Activated CD4-positive, alpha-beta T cell treated with anti-CD3 and anti-CD28 coated beads, Interleukin-2, Interleukin-4, amounts not matched to agents 100 ng/mL and 50 ng/mL, durations not matched to agents 16 hours and 8 hours (primary cell): Measurements from ENCODE around the gene RNF11.
A peak's percentile ranks its signal among the peaks of the same experiment; 100 is the strongest.

Experiments
- DNase-seq: peaks from one replicate; pipeline ENCODE4 v3.0.0-alpha.2; 2020; ENCODE audit warnings: low spot score

Gene RNF11

GRCh38 chr1:51265618-51266017, 29.5 kb downstream of the RNF11 start:
- DNase-seq = no peak

DNA sequence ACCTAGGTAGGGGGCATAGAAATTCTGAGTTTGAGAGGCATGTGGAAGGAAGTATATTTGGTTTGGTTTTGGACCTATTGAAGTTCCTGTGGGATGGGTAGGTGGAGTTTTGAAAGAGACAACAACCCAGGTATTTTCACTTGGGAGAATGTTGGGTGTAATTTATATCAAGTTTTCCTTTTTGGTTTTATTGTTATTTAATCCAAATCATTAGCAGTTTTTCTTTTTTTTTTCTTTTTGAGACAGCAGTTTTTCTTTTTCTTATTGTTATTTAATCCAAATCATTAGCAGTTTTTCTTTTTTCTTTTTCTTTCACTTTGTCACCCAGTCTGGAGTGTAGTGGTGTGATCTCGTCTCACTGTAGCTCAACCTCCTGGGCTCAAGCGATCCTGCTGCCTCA, 30.1 kb downstream of the RNF11 start:
- no peak for DNase-seq

- no peak for DNase-seq
Observed at GRCh38 chr1:51266791-51267190, 30.7 kb downstream of the RNF11 start.

- no peak for DNase-seq
Observed at GRCh38 chr1:51268634-51269033, 32.6 kb downstream of the RNF11 start.

DNA sequence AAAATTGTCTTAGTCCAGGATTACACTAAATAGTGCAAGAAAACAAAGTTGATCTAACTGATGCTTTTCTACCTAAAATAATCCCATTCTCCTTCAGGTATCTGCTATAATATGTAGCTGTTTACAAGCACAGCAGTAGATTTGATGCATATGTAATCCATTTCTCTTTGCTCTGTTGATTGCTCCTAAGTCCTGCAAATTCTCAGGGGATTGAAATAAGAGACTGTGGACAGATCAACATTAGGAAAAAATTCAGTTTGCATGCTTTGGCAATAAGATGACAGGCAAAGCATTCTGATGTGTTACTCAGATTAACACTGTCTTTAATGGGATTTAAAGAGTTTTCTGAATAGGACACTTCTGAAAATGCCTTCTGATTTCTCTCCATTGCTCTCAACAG, 34.7 kb downstream of the RNF11 start:
- DNase-seq = no peak

GRCh38 chr1:51272916-51273315, 36.8 kb downstream of the RNF11 start:
- no peak for DNase-seq

DNA sequence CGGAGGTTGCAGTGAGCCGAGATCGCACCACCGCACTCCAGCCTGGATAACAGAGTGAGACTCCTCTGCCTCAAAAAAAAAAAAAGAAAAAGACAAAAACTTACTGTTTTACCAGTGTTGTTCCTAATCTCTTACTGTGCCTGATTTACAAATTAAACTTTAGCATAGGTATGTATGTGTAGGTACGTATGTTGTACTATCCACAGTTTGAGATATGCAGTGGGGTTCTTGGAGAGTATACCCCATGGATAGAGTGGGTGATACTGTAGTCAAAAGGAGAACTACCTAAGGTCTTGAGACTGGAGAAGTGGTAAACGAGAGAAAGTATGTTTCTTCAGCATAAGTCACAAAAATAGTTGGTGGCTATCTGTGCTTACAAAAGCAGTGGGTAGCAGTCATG, 38.6 kb downstream of the RNF11 start:
- no peak for DNase-seq

GRCh38 chr1:51276286-51276685, 40.2 kb downstream of the RNF11 start:
- DNase-seq = no peak

GRCh38 chr1:51280321-51280978, 44.4 kb downstream of the RNF11 start:
- no peak for DNase-seq

DNA sequence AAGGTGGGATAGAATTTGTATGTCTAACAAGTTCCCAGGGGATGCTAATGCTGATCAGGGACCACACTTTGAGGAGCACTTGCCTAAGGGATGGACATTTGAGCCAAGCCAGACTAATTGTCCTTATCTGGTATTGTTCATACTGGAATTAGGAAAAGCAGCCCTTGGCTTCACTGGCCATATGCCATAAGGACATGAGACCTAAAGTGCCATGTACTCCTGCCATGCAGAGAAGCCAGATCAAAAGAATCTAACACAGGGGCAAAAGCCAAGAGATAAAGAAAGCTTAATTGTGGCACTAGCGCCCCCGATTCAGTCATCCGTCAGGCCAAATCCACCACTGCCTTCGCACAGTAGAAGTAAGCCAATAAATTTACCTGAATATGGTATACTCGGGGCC, 45.7 kb downstream of the RNF11 start:
- DNase-seq = no peak

GRCh38 chr1:51282605-51283004, 46.5 kb downstream of the RNF11 start:
- peak; percentile 65 for DNase-seq

DNA sequence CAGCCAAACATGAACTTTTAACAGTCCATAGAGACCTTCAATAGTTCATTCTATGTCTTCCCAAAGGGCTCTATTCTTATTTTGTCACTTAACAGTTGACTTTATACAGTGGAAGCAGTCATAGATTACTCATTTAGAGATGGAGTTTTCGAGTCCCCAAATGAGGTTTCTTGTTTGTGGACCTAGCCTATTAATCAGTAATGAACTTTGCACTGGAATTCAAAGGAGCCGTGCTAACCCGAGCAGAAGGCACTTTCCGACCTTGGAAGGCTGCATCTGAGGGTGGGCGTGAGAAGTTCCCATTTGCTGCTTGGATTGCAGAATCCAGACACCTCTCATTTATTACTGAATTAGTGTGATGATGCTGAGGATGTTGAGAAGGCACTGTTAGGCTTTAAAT, 47.9 kb downstream of the RNF11 start:
- peak; percentile 32 for DNase-seq

DNA sequence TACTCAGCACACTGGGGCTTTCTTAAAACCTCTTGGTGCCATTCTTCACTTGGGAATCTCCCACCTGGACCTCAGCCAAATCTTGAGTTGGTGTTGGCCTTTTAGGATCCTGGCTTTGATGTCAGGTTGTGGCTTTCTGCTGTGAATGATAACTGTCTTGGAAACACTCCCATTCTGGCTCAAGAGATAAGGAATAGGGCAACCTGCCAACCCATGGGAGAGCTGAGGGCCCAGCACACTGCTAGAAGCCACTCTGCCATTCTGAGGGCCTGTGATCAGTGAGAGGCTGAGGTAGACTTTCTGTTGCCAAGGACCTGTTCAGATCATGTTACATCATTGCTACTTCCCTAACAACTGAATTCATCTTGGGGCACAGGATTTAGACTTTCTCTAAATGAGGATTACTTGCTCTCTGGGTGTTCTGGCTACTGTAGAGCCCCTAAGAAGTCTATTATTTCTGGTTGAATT, 48.4 kb downstream of the RNF11 start:
- DNase-seq = no peak

DNA sequence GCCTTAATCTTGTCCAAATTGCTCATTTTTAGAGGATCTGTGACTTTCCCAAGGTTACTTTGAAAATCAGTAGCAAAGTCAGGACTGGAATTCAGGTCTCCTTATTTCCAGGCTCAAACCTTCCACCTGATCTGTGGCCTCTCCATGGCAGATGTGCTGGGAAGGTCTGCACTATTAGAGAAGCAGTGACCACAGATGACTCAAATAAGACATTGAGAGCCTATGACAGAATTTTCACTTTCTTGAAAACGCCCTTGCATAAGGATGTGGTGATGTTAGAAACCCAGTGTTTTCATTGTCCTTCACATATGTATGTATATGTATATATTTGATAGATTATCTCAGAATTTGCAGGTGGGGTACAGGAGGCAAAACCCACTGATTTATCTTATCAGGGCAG, 49.0 kb downstream of the RNF11 start:
- DNase-seq = peak; percentile 72

DNA sequence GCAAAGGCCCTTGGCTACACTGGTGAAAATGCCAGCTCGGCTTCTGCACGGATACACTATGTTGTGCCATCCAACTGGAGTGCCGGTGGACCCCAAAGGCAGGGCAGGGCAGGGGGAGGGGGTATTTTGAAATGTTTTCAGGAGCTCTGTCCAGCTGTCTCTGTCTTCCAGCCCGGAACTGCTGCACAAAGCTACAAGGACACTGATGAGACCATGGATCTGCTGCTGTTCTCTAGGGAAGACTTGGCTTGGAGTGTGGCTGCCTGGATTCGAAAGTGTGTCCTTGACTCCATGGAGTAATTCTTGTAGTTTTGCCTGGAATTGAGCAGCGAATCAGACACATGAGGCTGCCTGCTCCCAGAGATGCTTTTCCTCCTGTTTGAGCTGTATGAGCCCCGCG, 51.9 kb downstream of the RNF11 start:
- DNase-seq = no peak

DNA sequence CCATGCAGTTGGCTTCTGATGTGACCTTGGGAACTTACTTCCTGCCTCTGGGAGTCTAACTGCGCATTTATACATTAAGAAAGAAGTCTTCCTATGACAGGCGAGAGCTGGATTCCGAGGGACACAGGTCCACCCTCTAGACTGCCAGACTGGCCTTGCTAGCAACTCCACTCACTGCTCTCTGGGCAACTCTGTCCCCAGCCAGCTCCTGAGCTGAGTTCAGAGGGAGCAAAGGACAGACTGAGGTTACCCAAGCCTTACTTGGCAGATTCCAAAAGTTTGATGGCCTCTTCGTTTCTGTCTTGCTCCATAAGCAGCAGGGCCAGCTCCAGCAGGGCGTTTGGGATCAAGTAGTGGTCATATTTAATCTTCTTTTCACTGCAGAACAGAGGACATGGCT, 52.5 kb downstream of the RNF11 start:
- no peak for DNase-seq

- no peak for DNase-seq
Observed at GRCh38 chr1:51289676-51290488, 53.8 kb downstream of the RNF11 start.

DNA sequence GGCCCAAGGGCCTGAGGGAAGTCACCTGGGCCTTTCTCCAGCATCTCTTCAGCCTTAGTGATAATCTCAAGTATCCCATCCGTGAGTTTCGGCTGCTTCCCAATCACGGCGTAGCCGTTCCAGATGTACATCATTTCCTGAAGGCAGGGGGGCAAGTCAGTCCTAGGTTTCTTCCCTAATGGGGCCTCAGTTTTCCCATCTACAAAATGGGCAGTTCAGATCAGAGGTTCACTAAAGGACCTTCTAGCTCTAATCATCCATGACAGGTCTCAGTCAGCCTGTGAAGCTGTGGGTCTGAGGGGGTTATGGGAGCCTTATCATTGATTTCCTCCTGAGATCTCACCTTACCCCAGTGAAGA, 54.4 kb downstream of the RNF11 start:
- DNase-seq = no peak

GRCh38 chr1:51293898-51294515, 57.9 kb downstream of the RNF11 start:
- no peak for DNase-seq

DNA sequence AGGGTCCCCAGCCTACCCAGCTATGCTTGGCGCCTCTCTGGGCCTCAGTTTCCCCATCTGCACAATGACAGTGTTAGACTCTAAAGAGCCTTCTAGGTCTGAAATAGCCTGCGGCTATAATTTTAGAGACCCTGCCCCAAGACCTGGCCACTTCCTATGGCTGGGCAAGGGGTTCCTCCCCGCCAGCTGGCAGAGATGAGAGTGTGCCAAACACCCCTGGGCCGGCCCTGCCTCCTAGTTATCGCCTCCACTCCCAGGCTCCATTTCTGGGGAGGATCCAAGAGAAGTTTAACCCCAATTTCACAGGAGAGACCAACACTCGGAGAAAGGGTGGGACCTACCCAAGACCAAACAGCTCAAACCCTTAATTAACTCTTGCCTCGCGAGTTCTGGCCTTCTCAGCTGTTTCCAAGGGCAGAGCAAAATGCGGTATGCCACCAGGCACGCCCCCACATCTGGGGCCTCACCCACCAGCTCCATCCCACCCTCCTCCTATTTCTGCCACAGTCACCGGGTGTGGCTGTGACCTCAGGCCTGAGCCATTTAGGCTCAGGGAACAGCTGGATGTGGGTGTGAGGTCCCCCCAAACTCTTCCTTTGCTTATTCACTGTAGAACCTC, 58.6 kb downstream of the RNF11 start:
- DNase-seq = no peak

GRCh38 chr1:51295926-51296325, 59.9 kb downstream of the RNF11 start:
- DNase-seq = no peak

DNA sequence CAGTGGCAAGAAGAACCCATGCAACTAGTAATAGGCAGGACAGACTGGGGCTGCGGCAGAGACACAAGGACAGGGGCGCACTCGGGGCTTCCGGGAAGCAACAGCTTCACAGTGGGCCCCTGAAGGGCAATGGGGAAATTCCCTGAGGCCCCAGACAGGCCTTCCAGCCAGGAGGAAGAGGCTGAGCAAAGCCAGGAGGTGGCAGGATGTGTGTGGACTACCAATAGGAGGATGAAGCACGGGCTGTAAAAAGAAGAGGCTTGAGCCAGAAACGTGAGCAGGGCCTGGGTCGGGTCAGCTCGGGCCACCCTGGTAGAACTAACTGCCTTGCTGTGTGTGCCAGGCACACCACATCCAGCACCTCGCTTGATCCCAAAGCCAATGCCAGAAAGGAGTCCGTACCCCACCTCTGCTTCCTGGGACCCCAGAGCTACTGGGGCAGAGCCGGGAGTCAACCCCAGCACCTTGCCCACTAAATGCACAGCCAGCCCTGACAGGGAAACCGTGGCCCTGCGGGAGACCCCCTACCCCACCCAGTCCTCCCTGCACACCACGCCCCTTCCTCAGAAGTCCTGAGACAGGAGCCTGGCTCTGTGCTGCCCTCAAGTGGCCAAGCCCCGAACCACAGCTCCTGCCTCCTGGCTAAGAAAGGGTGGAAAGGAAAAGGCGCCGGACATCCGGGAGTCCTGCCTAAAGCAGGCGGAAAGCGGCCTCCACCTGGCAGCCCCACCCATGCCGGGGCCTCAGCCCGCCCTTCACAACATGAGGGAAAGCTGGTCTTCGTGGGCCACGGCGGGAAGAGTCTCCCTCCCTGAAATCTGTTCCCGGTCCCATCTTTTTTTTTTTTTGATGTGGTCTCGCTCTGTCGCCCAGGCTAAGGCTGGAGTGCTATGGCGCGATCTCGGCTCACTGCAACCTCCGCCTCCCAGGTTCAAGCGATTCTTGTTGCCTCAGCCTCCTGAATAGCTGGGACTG, 60.6 kb downstream of the RNF11 start:
- DNase-seq = peak; percentile 84
